Renal cortical epithelial cell (primary cell): ENCODE results near the gene MYH16. TPM values are rescaled to one million over a fixed set of nuclear protein-coding genes. Genes with fewer than 3 reads are reported as not detected.
"Not testable (repeated sequence)": the region's sequence is repeated elsewhere in the genome, so short reads cannot be mapped to it uniquely, and the experiment has no call there.

Experiments
- DNase-seq: peaks from one replicate; pipeline ENCODE4 v3.0.0-alpha.2; 2011; ENCODE audit warnings: low read depth
- total RNA-seq: library from RNA; depleted of rRNA; stranded (reverse); fragments of >200 nt; gene quantifications from 2 replicates; pipeline ENCODE4 v1.2.3, GENCODE V29; 2014

The MYH16 gene
- total RNA-seq, 1 donor from 2014 or later, result 0.05 TPM

DNA sequence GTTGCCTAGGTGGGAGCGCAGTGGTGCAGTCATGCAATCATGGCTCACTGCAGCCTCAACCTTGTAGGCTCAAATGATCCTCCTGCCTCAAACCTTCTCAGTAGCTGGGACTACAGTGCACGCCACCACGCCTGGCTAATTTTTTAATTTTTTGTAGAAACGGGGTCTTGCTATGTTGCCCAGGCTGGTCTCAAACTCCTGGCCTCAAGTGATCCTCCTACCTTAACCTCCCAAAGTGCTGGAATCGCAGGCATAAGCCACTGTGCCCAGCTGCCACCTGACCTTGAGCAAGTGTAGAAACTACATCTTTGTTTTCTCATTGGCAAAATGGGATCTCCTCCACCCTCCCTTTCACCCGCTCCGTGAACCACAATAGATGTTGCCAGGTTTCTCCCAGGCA lies 15.0 kb upstream of the MYH16 start:
- DNase-seq, result no peak

- DNase-seq, result peak; percentile 31
Measured at GRCh38 chr7:99258501-99258900, 14.1 kb upstream of the MYH16 start.

DNA sequence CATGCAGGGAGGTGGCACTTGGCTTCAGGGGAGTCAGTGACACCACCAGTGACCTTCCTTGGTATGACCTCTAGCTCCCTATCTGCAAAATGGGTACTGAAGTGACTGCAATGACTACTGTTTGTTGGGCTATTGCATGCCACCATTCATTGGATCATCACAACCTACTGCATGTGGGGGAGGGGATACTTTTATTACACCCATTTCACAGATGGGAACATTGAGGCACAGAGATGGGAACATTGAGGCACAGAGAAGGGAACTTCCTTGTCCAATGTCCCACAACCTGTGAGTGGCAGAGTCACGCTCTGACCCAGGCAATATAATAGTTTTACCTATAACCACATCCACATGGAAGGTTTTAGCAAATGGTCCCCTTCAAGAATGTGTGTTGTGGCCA lies 12.2 kb upstream of the MYH16 start:
- DNase-seq, result no peak

DNA sequence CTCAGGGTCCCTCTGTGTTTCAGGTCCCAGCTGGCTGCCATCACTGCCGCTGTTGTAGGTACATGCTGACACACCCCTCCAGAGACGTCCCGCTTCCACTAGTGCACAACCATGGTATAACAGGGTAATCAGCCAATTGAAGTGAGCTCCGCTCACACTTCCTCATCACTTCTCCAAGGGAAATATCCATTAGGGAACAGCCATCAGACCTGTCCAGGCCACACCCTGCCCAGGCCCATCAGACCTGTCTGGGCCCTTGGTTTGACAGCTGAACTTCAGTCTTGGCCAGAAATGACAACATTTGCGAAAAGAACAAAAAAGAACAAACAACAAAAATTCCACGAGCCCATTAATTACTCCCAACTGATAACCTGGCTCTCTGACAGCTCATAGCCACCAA lies 11.0 kb upstream of the MYH16 start:
- DNase-seq, result no peak

- DNase-seq, result no peak
Measured at GRCh38 chr7:99265848-99266480, 6.7 kb upstream of the MYH16 start.

DNA sequence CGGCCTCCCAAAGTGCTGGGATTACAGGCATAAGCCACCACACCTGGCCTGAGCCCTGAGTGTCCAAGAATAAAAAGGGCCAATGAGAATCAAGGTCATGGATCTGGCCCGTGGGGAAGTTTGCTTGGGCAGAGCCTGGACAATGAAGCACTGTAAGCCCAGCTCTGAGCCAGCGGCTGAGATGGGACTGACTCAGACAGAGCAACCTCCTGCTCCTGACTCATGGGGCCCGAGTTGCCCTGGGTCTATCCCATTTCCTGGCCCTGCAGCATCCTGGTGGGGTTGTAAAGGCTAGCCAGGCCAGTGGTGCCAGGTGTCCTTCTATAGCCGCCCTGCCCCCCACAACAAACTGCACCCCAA lies 5.2 kb upstream of the MYH16 start:
- DNase-seq, result peak; percentile 87

DNA sequence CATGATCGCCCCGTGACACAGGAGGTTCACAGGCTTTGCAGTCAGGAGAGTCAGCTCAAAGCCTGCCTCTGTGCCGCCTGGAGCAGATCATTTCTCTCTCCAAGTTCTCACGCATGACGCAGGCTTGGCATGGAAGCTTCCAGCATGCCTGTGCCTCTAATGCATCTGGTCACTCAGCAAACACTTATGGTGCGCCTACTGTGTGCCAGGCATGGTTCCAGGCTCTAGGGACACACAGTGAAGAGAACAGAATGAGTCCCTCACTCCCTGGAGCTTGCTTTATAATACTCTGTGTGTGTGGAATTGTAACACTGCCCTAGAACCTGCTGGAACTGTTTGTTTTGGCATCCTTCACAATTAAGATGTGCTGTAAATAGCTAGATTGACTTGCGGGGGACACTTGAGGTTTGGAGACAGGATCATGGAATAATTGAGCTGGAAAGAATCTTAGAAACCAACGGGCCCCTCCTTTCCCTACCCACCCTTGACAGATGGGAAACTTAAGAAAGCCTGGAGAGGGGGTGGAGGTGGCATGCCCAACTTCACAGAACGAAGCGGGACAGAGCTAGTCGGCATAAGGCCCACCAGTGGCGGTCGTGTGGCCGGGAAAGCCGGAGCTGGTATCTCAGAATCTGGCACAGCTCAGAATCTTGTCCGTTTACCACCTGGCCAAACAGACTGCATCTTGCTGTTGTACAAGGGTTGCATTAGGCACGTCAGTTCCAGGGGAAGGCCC lies 4.6 kb upstream of the MYH16 start:
- peak; percentile 49 for DNase-seq

GRCh38 chr7:99268577-99268908 lies 4.1 kb upstream of the MYH16 start:
- DNase-seq, result no peak

- DNase-seq, result peak; percentile 21
Measured at GRCh38 chr7:99270702-99271101, 1.9 kb upstream of the MYH16 start.

GRCh38 chr7:99273561-99273960 lies 922 bp downstream of the MYH16 start:
- not testable (repeated sequence) for DNase-seq

DNA sequence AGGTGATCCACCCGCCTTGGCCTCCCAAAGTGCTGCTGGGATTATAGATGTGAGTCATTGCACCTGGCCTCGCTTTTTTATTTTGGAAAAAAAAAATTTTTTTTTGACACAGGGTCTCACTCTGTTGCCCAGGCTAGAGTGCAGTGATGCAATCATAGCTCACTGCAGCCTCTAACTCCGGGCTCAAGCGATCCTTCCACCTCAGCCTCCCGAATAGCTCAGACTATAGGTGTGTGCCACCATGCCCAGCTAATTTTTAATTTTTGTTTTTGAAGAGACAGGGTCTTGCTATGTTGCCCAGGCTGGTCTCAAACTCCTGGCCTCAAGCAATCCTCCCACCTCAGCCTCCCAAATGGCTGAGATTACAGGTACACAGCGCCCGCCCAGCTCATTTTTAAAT lies 2.3 kb downstream of the MYH16 start:
- DNase-seq, result not testable (repeated sequence)

- peak; percentile 10 for DNase-seq
Measured at GRCh38 chr7:99275496-99275895, 2.9 kb downstream of the MYH16 start.

DNA sequence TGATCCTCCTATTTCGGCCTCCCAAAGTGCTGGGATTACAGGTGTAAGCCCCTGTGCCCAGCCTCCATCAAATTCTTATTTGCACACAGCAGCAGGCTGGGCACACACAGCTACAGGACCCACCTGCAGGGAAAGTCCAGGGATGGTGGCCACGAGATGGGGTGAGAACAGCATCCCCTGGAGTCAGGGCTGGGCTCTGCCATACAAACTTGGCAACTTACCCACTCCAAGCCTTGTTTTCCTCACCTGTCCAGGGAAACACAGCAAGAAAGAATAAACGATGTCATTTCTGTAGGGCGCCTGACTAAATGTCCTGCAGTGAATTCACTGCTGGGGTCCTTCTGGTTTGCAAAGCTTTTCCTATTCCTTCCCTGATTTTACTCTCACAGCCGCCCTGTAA lies 5.5 kb downstream of the MYH16 start:
- DNase-seq, result no peak

DNA sequence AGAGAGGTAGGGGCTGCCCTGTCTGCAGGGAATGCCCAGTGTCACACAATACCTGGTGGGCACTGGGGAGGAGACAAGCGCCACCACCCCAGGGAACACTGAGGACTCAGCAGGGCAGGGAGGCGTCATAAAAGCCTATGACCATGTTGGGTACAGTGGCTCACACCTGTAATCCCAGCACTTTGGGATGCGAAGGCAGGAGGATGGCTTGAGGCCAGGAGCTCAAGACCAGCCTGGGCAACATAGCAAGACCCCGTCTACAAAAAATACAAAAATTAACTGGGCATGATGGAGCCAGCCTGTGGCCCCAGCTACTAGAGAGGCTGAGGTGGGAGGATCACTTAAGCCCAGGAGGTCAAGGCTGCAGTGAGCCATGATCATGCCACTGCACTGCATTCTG lies 11.5 kb downstream of the MYH16 start:
- not testable (repeated sequence) for DNase-seq

- DNase-seq, result no peak
Measured at GRCh38 chr7:99287779-99288534, 15.3 kb downstream of the MYH16 start.

DNA sequence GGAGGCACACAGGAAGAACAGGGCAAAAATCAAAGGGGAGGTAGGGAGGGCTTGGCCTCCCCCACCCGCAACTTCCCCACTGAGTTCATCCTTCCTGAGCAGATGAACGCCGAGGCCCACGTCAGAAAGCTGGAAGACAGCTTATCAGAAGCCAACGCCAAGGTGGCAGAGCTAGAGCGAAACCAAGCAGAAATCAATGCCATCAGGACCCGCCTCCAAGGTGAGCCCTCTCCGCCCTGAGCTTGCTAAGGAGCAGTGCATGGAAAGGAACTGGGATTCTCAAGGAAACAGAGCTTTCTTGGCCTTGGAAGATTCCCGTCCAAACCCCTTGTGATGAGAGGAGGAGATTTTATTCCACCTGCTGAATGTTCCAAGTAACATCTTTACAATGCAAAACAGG lies 16.5 kb downstream of the MYH16 start:
- DNase-seq, result no peak

GRCh38 chr7:99290148-99290547 lies 17.5 kb downstream of the MYH16 start:
- DNase-seq, result not testable (repeated sequence)

GRCh38 chr7:99290980-99291607 lies 18.5 kb downstream of the MYH16 start:
- no peak for DNase-seq

- no peak for DNase-seq
Measured at GRCh38 chr7:99292127-99292526, 19.5 kb downstream of the MYH16 start.

DNA sequence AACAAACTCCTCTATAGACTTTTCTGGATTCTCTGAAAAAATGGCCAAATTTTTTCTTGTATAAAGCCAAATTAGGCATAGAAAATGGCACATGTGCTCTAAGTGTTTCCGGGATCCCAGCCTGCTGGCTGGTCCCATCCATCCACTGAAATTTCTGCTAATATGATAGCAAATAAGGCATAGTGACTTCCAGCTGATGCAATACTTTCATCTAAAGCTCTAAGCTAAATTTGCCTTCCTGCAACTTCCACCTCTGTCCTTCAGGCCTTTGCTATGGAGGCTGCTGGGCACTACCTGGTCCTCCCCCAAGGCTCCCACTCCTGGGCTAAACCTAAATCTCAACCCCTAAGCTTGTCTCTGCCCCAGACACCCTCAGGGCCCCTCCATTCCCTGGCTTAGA lies 20.5 kb downstream of the MYH16 start:
- DNase-seq, result no peak

GRCh38 chr7:99293650-99294049 lies 21.0 kb downstream of the MYH16 start:
- DNase-seq, result no peak

- DNase-seq, result no peak
Measured at GRCh38 chr7:99296471-99296870, 23.8 kb downstream of the MYH16 start.

- DNase-seq, result no peak
Measured at GRCh38 chr7:99301496-99301895, 28.9 kb downstream of the MYH16 start.
